ENCODE results near the gene PALD1.
A peak's percentile ranks its signal among the peaks of the same experiment; 100 is the strongest.

PALD1 gene

DNA sequence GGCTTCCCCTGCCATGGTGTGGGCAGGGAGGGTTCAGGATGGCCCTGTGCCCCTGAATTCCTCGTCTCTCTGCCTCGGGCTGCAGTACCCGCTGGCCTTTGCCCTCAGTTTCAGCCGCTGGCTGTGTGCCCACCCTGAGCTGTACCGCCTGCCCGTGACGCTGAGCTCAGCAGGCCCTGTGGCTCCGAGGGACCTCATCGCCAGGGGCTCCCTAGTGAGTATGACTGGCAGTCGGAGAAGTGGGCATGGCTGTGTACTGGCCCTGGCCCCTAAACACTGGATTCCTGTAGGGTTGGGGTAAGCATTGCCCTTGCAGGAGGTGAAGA is 59.6 kb downstream of the PALD1 start:
- DNase-seq: no peak

DNA sequence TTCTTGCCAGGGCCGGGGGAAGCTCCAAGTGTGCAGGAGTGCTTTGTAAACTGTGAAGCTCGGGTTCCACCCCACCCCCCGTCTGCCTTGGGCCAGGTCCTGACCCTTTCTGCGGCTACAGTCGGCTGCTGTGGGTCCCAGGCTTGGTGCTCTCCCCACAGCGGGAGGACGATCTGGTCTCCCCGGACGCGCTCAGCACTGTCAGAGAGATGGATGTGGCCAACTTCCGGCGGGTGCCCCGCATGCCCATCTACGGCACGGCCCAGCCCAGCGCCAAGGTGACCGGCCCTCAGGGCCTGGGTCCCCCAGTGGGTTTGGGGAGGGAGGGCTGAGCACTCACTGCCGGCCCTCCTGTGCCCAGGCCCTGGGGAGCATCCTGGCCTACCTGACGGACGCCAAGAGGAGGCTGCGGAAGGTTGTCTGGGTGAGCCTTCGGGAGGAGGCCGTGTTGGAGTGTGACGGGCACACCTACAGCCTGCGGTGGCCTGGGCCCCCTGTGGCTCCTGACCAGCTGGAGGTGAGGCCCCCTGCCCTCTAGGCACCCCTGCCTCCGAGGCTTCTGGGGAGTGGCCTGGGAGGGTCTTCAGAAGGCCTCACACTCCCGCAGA is 60.3 kb downstream of the PALD1 start:
- DNase-seq: no peak

DNA sequence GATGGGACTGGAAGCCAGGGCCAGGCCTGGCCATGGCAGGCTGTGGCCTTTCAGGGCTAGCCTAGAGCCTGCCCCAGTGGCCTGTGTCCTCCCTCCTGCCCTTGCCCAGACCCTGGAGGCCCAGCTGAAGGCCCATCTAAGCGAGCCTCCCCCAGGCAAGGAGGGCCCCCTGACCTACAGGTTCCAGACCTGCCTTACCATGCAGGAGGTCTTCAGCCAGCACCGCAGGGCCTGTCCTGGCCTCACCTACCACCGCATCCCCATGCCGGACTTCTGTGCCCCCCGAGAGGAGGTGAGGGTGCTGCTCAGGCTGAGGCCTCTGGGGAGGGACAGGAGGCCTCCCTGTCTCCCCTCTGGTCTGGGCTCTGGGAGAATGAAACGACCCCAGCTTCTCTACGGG is 60.9 kb downstream of the PALD1 start:
- DNase-seq: no peak

DNA sequence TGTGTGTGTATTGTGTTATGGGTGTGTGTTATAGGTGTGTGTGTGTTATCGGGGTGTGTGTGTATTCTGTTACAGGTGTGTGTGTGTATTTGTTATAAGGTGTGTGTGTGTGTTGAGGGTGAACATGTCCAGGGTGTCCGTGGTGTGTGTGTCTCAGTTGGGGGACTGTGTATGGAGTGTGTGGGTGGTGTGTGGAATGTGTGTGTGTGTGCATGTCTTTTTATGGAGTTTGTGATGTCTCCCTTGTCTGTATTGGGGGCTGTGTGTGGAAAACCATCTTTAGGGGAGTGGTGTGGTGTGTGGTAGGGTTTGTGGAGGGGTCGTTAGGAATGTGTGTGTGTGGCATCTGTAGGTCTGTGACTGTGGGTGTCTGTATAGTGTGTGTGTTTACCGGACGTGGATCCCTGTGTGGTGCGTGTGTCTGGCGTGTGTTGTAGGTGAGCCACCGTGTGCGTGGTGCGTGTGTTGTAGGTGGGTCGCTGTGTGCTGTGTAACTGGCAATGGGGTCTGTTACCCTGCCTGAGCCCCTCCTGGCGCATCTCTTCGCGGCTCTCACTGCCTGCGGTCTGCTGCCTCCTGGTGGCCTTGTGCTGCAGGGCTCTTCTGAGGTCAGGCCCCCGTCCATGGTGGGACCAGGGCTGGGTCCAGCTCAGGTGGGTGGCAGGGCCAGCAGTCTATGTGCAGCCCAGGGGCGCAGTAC is 61.7 kb downstream of the PALD1 start:
- peak; percentile 11 for DNase-seq

DNA sequence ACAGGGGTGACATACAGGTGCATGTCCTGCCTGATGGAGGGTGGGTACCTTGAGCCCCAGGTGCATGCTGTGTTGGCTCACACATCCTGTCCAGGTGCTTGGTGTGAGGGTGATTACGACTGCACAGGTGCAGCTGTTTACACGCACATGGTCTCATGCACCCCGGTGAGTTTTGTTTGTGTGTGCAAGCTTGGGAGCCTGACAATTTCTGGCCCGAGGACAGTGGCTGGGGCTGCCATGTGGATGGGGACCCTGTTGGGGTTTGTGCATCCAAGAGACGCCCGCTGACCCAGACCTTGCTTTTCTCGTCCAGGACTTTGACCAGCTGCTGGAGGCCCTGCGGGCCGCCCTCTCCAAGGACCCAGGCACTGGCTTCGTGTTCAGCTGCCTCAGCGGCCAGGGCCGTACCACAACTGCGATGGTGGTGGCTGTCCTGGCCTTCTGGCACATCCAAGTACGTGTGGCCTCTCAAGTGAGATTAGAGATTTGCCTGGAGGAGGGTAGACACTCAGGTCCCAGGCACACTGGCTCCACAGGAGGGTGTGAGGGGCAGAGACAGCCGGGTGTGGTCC is 62.3 kb downstream of the PALD1 start:
- no peak for DNase-seq

DNA sequence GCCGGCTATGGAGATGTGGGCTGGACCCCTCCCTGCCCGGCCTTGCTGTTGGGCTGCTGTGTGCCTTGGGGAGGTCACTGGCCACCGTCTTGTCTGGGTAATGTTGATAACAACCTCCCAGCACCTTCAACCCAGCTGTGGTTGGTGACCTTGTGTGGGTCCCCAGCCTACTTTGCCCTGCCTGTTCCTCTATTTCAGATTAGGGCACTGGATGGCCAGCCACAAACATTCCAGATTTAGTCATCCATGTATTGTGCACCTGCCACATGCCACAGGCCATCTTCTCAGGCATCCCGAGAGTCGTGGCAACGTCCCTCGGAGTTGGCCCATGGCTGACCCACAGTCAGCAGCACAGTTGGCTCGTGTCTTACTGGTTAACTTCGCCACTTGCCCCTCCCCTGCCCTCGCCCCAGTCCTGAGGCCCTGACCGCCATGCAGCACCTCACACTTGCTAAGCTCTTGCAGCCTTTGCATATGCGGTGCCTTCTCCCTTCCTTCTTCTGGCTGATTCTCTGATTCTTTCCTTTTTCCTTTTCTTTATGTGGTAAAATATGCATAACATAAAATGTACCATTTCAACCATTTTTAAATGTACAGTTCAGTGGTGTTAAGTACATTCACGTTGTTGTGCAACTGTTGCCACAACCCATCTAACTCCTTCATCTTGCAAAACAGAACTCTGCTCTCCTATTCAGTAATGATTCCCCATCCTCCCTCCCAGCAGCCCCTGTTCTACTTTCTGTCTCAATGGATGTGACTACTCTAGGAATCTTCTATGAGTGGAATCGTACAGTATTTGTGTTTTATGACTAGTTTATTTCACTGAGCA is 63.4 kb downstream of the PALD1 start:
- no peak for DNase-seq

DNA sequence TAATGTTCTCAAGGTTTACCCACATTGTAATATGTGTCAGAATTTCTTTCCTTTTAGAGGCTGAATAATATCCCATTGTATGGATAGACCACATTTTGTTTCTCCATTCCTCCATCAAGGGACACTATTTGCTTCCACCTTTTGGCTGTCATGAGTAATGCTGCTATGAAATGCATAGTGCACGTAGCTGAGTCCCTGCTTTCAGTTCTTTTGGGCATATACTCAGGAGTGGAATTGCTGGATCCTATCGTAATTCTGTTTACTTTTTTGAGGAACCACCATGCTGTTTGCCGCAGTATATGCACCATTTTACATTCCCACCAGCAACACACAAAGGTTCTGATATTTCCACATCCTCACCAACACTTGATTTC is 64.0 kb downstream of the PALD1 start:
- no peak for DNase-seq

DNA sequence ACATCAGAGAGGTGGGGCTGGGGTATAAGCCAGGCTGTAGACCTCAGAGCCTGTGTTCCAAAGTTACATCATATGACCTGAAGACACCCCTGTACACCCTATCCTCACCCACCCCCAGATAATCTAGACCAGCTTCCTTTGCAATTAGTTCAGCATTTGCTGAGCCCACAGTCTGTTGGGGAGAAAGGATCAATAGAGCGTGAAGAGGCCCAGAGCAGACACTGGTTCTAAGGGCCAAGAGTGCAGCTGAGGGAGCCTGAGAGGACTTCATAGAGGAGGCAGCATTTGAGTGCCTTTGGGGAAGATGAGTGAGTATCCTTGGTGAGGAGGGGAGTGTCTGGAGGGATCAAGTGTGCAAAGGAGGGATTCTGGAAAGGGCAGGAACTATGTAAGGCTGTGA is 65.3 kb downstream of the PALD1 start:
- no peak for DNase-seq

DNA sequence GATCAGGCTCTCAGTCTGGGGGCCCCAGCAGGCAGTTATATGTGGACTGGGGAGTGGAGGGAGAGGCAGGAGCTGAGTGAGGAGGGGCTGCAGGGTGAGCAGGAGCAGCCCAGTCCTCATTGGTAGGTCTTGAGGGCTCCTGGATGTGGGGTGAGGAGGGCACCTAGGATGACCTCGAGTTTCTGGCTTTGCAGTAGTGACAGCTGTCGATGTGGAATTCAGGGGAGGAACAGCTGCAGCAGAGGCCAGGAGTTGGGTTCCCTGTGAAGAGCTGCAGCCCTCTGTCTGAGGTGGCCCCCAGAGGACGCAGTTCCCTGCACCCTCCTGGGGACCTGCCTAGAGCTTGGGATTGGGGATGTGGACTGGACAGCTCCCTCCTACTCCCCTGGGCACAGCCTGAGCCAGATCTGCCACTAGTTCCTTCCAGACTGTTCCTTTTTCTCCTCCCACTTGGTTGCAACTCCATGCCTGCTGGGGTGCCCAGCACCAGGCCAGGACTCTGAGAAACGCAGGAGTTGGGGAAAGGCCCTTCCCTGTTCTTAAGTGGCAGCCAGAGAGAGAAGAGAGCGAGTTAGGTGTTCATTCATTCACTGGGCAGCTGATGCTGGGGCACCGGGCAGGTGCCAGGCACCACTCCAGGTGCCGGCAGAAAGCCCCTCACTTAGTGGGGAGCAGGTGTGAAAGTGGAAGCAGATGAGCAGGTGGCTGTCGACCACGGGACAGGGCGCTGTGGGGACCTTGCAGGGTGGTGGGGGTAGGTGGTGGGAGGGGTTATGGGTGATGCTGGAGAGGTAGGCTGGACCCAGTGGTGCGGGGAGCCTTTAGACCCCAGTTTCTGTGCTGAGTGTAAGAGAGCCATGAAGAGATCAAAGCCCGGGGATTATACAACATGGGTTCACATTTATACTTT is 66.1 kb downstream of the PALD1 start:
- no peak for DNase-seq

DNA sequence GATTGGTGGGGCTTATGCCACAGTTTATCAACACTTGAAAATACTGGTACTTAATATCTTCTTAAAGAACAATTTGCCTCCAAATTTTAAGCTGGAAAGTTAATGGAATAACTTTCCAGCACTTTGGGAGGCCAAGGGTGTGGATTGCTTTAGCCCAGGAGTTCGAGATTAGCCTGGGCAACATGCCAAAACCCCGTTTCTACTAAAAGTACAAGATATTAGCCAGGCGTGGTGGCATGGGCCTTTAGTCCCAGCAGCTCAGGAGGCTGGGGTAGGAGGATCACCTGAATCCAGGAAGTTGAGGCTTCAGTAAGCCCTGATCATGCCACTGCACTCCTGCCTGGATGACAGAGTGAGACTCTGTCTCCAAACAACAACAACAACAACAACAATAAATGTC is 68.0 kb downstream of the PALD1 start:
- DNase-seq: no peak

DNA sequence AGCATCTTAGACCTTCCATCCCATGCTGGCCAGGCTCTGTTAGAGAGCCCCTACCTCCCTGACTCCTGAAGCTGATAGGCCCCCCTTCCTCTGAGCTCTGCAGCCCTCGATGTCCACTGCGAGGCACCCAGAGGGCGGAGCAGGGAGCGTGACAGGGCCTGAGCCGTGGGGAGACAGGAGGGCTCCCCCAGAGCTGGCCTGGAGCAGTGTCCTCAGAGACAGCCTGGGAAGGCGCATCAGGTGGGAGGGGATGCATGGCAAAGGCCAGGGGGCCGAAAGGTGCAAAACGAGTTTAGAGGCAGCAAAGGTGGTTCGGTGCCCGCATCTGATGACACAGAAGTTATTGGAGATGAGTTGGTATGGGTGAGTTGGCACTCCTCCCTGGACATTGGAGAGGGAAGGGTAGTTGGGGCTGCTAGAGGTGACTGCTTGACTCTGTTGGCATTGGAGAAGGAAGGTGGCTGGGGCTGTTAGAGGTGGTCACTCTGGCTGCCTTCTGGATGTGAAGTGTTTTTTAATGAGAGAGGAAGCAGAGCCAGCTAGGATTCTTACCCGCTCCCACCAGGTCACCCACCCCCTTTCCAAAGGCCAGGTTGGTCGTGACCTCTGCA is 70.9 kb downstream of the PALD1 start:
- DNase-seq: no peak

DNA sequence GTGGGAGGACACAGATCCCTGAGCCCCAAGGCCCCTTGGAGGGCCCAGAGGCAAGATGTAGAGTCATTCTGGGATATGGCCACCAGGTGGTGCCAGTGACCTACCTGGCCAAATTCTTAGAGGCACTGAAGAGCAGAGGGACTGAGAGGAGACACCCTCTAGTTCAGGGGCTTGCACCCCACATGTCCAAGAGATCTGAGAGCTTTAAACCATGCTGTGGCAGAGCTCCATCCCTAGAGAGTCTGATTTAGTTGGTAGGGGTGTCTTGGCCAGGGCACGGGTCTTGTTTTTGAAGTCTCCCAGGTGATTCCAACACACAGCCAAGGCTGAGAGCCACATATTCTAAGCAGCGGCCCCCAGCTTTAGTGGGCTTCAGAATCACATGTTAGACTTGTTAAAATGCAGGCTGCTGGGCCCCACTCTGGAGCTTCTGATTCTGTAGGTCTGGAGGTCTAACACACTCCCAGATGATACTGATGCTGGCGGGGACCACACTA is 71.4 kb downstream of the PALD1 start:
- peak; percentile 75 for DNase-seq

DNA sequence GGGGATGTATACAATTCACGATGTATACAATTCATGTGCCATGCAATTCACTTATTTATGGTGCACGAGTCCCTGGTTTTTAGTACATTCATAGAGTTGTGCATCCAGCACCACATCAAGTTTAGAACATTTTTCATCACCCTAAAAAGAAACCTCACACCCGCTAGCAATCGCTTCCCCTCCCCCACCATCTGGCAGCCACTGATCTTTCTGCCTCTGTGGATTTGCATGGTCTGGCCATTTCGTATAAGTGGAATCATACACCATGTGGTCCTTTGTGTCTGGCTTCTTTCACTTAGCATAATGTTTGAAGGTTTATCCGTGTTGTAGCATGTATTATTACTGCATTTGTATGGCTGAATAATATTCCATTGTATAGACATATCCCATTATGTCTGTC is 71.9 kb downstream of the PALD1 start:
- DNase-seq: no peak

DNA sequence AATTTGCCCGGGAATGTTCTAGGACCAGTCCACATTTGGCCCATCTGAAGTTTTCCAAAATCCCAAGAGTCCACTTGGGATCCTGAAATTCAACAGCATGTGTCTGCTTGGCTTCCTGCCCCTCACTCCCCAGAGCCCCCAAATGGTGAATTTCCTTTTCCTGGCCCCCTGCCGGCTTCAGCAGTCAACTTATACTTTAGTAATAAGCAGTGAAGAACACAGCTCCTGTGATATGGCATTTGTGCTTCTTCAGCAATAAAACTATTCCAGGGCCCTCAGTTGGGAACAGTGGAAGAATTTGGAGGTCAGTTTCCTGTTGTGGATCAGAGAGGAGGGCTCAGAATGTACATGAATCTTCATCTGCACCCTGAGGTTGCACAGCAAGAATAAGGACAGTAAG is 72.9 kb downstream of the PALD1 start:
- DNase-seq: no peak

DNA sequence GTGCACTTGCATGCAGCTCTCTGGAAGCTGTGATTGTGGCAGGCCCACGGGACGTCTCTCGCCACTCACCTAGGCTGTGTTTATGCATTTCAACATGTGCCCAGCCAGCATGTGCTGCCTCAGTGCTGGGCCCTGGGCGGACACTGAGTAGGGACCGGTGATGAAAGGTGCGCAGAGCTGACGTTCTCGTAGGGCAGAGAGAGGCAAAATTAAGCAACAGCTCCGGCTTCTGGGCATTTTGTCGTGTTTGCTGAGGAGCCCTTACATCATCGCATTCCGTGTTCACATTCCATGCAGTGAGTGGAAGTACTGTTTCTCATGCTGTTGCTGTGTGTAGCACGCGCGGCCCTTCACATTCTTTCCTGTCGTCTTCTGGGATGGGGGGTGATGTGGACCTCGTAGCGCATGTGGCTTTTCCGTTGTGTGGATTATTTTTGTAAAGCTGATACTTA is 73.4 kb downstream of the PALD1 start:
- DNase-seq: no peak

DNA sequence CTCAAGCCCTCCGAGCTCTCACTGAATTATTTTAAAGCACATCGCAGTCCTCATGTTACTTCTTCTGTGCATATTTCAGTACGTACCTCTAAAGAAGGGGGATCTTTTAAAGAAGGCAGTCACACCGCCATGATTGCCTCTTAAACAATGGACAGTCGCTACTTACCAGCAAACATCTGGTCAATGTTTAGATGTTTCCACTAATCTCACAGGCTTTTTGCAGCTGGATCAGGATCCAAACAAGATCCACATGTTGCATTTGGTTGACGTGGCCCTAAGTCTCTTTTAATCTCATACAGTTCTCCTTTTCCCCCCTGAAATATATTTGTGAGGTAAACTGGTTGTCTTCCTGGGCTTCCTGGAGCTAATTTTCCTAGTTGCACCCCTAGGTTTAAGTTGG is 74.0 kb downstream of the PALD1 start:
- DNase-seq: no peak

DNA sequence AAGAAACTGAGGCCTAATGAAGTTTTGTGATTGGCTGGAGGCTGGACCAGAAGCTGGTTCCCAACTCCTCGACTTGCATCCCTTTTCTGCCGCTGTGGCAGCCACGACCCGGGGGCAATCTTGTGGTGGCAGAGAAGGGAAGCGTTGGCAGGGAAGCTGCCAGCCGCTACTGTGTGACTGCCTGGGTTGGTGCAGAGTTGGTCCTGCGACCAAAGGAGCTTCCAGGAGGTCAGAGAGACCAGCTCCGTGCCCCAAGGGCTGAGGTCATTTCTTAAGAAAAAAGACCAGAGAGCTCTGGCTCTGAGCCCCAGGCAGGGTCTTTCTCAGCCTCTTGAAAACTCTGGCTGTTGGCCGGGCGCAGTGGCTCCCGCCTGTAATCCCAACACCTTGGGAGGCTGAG is 76.8 kb downstream of the PALD1 start:
- DNase-seq: no peak

DNA sequence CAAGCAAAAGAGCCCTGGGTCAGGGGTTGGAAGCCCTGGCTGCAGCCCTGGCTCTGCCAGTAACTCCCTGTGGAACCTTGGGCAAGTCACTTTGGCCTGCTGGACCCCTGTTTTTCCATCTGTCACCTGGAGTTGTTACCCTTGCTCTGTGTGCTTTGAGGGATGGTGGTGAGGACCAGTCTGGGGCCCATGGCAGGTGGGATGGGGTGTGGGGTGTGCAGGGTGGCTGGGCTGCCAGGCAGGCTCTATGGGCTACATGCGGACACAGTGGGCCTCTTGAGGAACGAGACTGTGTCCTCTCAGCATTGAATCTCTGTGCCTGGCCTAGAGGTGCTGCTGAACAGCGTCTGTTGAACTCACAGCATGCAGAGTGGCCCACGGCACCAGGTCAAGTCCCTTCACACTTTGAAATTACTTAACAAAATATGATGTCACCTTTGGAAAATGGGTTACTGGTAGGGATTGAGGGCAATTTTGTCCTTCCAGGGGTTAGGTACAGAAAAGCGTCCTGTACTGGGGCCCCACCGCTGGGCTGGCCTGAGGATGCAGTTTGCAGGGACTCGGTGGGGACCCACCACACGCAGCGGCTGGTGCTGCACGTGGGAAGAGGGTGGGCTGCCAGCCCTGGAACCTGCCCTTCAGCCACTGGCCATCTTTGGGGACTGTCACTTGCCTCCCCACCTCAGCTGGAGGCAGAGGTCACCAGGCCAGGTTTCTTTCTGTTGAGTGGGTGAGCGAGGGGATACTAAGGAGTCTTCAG is 78.7 kb downstream of the PALD1 start:
- no peak for DNase-seq

DNA sequence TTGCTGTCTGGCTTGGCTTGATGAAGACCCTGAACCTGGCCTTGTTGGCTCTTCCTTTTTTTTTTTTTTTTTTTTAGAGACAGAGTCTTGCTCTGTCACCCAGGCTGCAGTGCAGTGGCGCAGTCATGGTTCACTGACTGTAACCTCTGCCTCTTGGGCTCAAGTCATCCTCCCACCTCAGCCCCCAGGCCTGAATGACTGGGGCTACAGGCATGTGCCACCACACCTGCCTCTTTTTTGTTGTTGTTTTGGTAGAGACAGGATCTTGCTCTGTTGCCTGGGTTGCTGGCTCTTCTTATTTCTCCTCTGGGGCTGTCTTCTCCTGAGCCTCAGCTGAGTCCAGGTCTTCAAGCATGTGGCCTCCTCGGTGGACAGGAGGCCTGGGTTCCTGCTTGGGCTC is 79.3 kb downstream of the PALD1 start:
- no peak for DNase-seq

DNA sequence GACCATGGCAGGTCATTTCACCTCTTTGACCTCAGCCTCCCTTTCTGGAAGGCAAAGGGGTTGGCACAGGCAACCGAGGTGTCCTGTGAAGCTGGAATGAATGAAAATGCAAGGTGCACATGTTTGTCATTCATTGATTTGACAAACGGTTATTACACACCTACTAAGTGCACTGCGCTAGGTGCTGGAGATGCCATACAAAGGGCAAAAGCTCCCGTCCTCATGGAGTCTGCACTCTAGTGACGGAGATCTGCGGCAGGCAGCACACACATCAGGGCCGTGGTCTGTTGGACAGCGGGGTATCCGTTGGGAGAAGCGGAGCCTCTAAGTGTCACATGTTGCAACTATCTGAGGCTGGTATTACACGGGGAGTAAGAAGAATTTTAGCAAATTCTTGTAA is 79.7 kb downstream of the PALD1 start:
- no peak for DNase-seq
